IMR-90 (cell line): ENCODE data around the gene CDK5. TPM values are rescaled to one million over a fixed set of nuclear protein-coding genes. Genes with fewer than 3 reads are reported as not detected.

Source experiments
- ATAC-seq: fragments of 200-7000 bp; cut with Tn5 transposase; 2 replicates; pipeline ENCODE4 v1.9.1; 2020; ENCODE audit warnings: low read depth, mild to moderate bottlenecking, moderate library complexity
- BruUV-seq: library from RNA; stranded (reverse); fragments of 400-500 nt; replicated peaks from 2 replicates; lab custom pipeline; 2021; lab: Mats Ljungman, UMichigan
- CTCF ChIA-PET: fragments of 300-600 bp; formaldehyde crosslinking; extraction: SDS; loops from one replicate; lab custom pipeline; 2021; ENCODE audit warnings: antibody characterized with exemption; lab: Yijun Ruan, JAX
- POLR2A ChIA-PET: fragments of 300-600 bp; sonication (Branson Sonifier 250); formaldehyde crosslinking; loops from one replicate; lab custom pipeline; 2022; ENCODE audit warnings: antibody characterized with exemption; ENCODE audit not compliant: unreplicated experiment; lab: Charles Lee
- DNase-seq: peaks from one replicate; pipeline ENCODE4 v3.0.0; 2013
- H2AFZ ChIP-seq: replicated peaks from 2 replicates; pipeline ENCODE3; 2013; ENCODE audit warnings: low read length, mild to moderate bottlenecking; ENCODE audit not compliant: poor library complexity
- H2AK5ac ChIP-seq: 2 replicates; pipeline ENCODE4 v1.6.1; 2013; ENCODE audit warnings: low read depth, low read length, inconsistent platforms
- H2AK9ac ChIP-seq: replicated peaks from 2 replicates; pipeline ENCODE3; 2013; ENCODE audit warnings: mild to moderate bottlenecking, low read depth, low read length, moderate library complexity; ENCODE audit not compliant: poor library complexity
- H2BK120ac ChIP-seq: 2 replicates; pipeline ENCODE4 v1.6.1; 2013; ENCODE audit warnings: low read depth, low read length, inconsistent platforms
- H2BK15ac ChIP-seq: 3 replicates; pipeline ENCODE4 v1.6.1; 2013; ENCODE audit warnings: low read depth, low read length, inconsistent platforms
- H2BK20ac ChIP-seq: 2 replicates; pipeline ENCODE4 v1.6.1; 2013; ENCODE audit warnings: low read depth, mild to moderate bottlenecking, inconsistent platforms, low read length, moderate library complexity
- H2BK5ac ChIP-seq: 2 replicates; pipeline ENCODE4 v1.6.1; 2013; ENCODE audit warnings: mild to moderate bottlenecking, low read depth, low read length, inconsistent platforms; ENCODE audit not compliant: poor library complexity, severe bottlenecking
- H3K14ac ChIP-seq: replicated peaks from 2 replicates; pipeline ENCODE4 v1.6.1; 2013; ENCODE audit warnings: low read depth, low read length, inconsistent platforms
- H3K18ac ChIP-seq: 2 replicates; pipeline ENCODE4 v1.6.1; 2013; ENCODE audit warnings: low read depth, low read length, control low read depth
- H3K23ac ChIP-seq: 2 replicates; pipeline ENCODE4 v1.6.1; 2013; ENCODE audit warnings: low read depth, low read length, inconsistent platforms
- H3K27ac ChIP-seq: 2 replicates; pipeline ENCODE4 v1.5.1; 2013; ENCODE audit warnings: mild to moderate bottlenecking, control low read depth, low read length; ENCODE audit not compliant: insufficient read depth
- H3K27me3 ChIP-seq: 2 replicates; pipeline ENCODE4 v1.6.1; 2013; ENCODE audit warnings: low read length; ENCODE audit not compliant: control insufficient read depth, insufficient read depth
- H3K36me3 ChIP-seq: 2 replicates; pipeline ENCODE4 v1.6.1; 2013; ENCODE audit warnings: low read length, mixed read lengths; ENCODE audit not compliant: control insufficient read depth, insufficient read depth
- H3K4ac ChIP-seq: 2 replicates; pipeline ENCODE4 v1.6.1; 2013; ENCODE audit warnings: low read depth, low read length, inconsistent platforms
- H3K4me1 ChIP-seq: 2 replicates; pipeline ENCODE4 v1.6.1; 2013; ENCODE audit warnings: low read length, mixed read lengths; ENCODE audit not compliant: control insufficient read depth, insufficient read depth
- H3K4me2 ChIP-seq: 2 replicates; pipeline ENCODE4 v1.6.1; 2013; ENCODE audit warnings: low read depth, mild to moderate bottlenecking, control low read depth, low read length, moderate library complexity
- H3K4me3 ChIP-seq: 2 replicates; pipeline ENCODE4 v1.5.1; 2013; ENCODE audit warnings: low read depth, mild to moderate bottlenecking, control low read depth, low read length, moderate library complexity; ENCODE audit not compliant: insufficient read depth
- H3K56ac ChIP-seq: 2 replicates; pipeline ENCODE4 v1.6.1; 2013; ENCODE audit warnings: low read length, inconsistent platforms; ENCODE audit not compliant: insufficient read depth; ENCODE audit errors: extremely low read depth
- H3K79me1 ChIP-seq, 2 experiments: 2 replicates each; pipeline ENCODE4 v1.6.1; 2013; ENCODE audit warnings: low read length in 2 of 2, inconsistent platforms in 1 of 2, low read depth in 1 of 2
- H3K9ac ChIP-seq: 2 replicates; pipeline ENCODE4 v1.6.1; 2013; ENCODE audit warnings: low read depth, low read length, control low read depth
- H3K9me1 ChIP-seq: 2 replicates; pipeline ENCODE4 v1.6.1; 2013; ENCODE audit warnings: low read length, inconsistent platforms; ENCODE audit not compliant: insufficient read depth
- H3K9me3 ChIP-seq: 2 replicates; pipeline ENCODE4 v1.6.1; 2013; ENCODE audit warnings: low read length; ENCODE audit not compliant: control insufficient read depth, insufficient read depth
- H4K20me1 ChIP-seq: 2 replicates; pipeline ENCODE4 v1.6.1; 2013; ENCODE audit warnings: low read length, inconsistent platforms; ENCODE audit not compliant: insufficient read depth
- H4K5ac ChIP-seq: 2 replicates; pipeline ENCODE4 v1.6.1; 2013; ENCODE audit warnings: mild to moderate bottlenecking, low read depth, low read length, control low read depth
- H4K8ac ChIP-seq, 2 experiments: 2 replicates each; pipeline ENCODE4 v1.6.1; 2013; ENCODE audit warnings: low read depth in 2 of 2, low read length in 2 of 2, control low read depth in 1 of 2, inconsistent platforms in 1 of 2
- H4K91ac ChIP-seq: 2 replicates; pipeline ENCODE4 v1.6.1; 2013; ENCODE audit warnings: low read depth, low read length, inconsistent platforms; ENCODE audit not compliant: insufficient read depth
- BHLHE40 ChIP-seq: fragments of 150-350 bp; IDR thresholded peaks from 2 replicates; pipeline ENCODE4 v1.6.1; 2016; ENCODE audit warnings: mild to moderate bottlenecking, low read depth, low read length
- CEBPB ChIP-seq: IDR thresholded peaks from 2 replicates; pipeline ENCODE4 v1.6.1; 2012; ENCODE audit warnings: low read depth, low read length, improper control_type of control experiment
- FOS ChIP-seq: fragments of 150-350 bp; IDR thresholded peaks from 2 replicates; pipeline ENCODE4 v1.6.1; 2016; ENCODE audit warnings: low read depth, low read length
- MAZ ChIP-seq: IDR thresholded peaks from 2 replicates; pipeline ENCODE4 v1.6.1; 2012; ENCODE audit warnings: low read depth, mild to moderate bottlenecking, low read length, improper control_type of control experiment, moderate library complexity, borderline replicate concordance
- RCOR1 ChIP-seq: IDR thresholded peaks from 2 replicates; pipeline ENCODE4 v1.6.1; 2012; ENCODE audit warnings: mild to moderate bottlenecking, low read length, improper control_type of control experiment; ENCODE audit not compliant: insufficient replicate concordance
- SMC3 ChIP-seq: fragments of 150-350 bp; IDR thresholded peaks from 2 replicates; pipeline ENCODE4 v1.6.1; 2016; ENCODE audit warnings: low read depth, mild to moderate bottlenecking, antibody characterized with exemption, low read length, moderate library complexity
- whole genome bisulfite sequencing, 2 experiments: methylation state at CpG; one replicate each; pipeline versions ENCODE4 v1.1.5 to v1.1.7; 2013; ENCODE audit warnings: missing lambda C conversion rate in 2 of 2; ENCODE audit not compliant: insufficient read length in 1 of 2; ENCODE audit errors: extremely low coverage in 2 of 2; 5-methylcytosine and 5-hydroxymethylcytosine counted together
- dilution Hi-C: fragments of 300-500 bp; cut with HindIII; formaldehyde crosslinking; loops from one replicate; pipeline ENCODE4 v1.14.3; 2018; ENCODE audit warnings: low sequenced_read_pairs; ENCODE audit not compliant: unreplicated experiment
- in situ Hi-C: fragments of 300-500 bp; cut with MboI; formaldehyde crosslinking; loops from 3 replicates; pipeline ENCODE4 v1.14.3; 2019; ENCODE audit warnings: low sequenced_read_pairs, inconsistent platforms, mixed read lengths
- intact Hi-C: fragments of 100-400 bp; cut with micrococcal nuclease; formaldehyde crosslinking; loops from 2 replicates; pipeline ENCODE4 v1.10.0; 2022
- polyA plus RNA-seq, 3 experiments: library from polyadenylated mRNA; depleted of rRNA; stranded (reverse); fragments of >200 nt; gene quantifications; 2 replicates each; pipeline ENCODE4 v1.2.3, GENCODE V29; 2012; ENCODE audit warnings: low replicate concordance in 1 of 3
- total RNA-seq: library from RNA; depleted of rRNA; stranded (reverse); fragments of >200 nt; gene quantifications from 2 replicates; pipeline ENCODE4 v1.2.3, GENCODE V29; 2012
- TF ChIP-seq, protein P1 (sequence below): conservative IDR thresholded peaks from 2 replicates; pipeline ENCODE4 v1.5.1; 2012; ENCODE audit warnings: mild to moderate bottlenecking, low read depth, low read length, improper control_type of control experiment
- TF ChIP-seq, protein P2 (sequence below): fragments of 150-350 bp; IDR thresholded peaks from 2 replicates; pipeline ENCODE4 v1.6.1; 2016; ENCODE audit warnings: low read depth, mild to moderate bottlenecking, low read length, moderate library complexity, borderline replicate concordance

Gene CDK5
- total and polyA plus RNA-seq, 2 of the 4 experiments (the other 2 are of a cell fraction): 22.4 to 34.8 TPM

DNA sequence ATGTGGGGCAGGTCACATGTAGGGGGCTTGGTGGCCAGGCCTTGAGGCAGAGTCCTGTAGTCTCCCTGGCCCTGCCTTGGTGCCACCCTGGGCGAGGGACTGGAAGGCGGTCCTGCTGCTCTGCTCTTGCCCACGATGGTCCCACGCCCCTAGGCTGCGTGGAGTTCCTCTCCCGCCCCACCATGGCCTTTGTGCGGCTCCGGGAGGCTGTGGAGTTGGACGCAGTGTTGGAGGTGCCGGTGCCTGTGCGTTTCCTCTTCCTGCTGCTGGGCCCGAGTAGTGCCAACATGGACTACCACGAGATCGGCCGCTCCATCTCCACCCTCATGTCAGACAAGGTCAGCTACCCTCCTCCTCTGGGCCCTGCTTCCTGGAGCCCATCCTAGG lies 12.9 kb upstream of the CDK5 start:
- WGBS, 2 experiments: 100% methylated on average over 4 of the region's 15 CpGs; no CpG with 5 or more reads in 1 of the 2 experiments
- dilution Hi-C loops (no loop called here), in situ Hi-C loops (no loop called here), intact Hi-C loops (no loop called here)
- Histone ChIP-seq H2BK15ac (no peak overlapping the region), H2AK9ac (no peak overlapping the region), H3K4me2 (no peak overlapping the region), H4K20me1 (peaks cover 6% of the 10 kb centered on the region), H3K4ac (no peak overlapping the region), H3K56ac (no peak overlapping the region), H3K36me3 (peaks cover 86% of the 10 kb centered on the region), H4K8ac (no peak overlapping the region), H3K79me1 (peaks cover 7 to 30% of the 10 kb centered on the region in 2 experiments), H4K5ac (no peak overlapping the region), H2BK20ac (no peak overlapping the region), H3K9me1 (0 out of 2 replicates have a peak, but pooled peaks cover 4% of the 10 kb centered on the region), H3K14ac (no peak overlapping the region), H3K27ac (no peak overlapping the region), H2BK5ac (no peak overlapping the region), H3K4me3 (no peak overlapping the region), H2AFZ (no peak overlapping the region), H3K4me1 (peaks cover 6% of the 10 kb centered on the region; the same call in 1 of the 2 replicates), H2AK5ac (no peak overlapping the region), H3K18ac (no peak overlapping the region), H2BK120ac (no peak overlapping the region), H3K23ac (no peak overlapping the region), H3K27me3 (no peaks in the 10 kb centered on the region), H4K91ac (no peak overlapping the region), H3K9me3 (no peaks in the 10 kb centered on the region), H3K9ac (no peak overlapping the region)
- BruUV-seq: no TSS peak
- no peak for ATAC-seq
- DNase-seq: no peak
- ChIA-PET POLR2A (no interaction called here), CTCF (no interaction called here)
- no peak for TF ChIP-seq FOS
- TF ChIP-seq, protein P1, sequence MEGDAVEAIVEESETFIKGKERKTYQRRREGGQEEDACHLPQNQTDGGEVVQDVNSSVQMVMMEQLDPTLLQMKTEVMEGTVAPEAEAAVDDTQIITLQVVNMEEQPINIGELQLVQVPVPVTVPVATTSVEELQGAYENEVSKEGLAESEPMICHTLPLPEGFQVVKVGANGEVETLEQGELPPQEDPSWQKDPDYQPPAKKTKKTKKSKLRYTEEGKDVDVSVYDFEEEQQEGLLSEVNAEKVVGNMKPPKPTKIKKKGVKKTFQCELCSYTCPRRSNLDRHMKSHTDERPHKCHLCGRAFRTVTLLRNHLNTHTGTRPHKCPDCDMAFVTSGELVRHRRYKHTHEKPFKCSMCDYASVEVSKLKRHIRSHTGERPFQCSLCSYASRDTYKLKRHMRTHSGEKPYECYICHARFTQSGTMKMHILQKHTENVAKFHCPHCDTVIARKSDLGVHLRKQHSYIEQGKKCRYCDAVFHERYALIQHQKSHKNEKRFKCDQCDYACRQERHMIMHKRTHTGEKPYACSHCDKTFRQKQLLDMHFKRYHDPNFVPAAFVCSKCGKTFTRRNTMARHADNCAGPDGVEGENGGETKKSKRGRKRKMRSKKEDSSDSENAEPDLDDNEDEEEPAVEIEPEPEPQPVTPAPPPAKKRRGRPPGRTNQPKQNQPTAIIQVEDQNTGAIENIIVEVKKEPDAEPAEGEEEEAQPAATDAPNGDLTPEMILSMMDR: no peak
- TF ChIP-seq BHLHE40: no peak
- TF ChIP-seq SMC3: no peak
- no peak for TF ChIP-seq RCOR1
- TF ChIP-seq MAZ: no peak
- TF ChIP-seq, protein P2, sequence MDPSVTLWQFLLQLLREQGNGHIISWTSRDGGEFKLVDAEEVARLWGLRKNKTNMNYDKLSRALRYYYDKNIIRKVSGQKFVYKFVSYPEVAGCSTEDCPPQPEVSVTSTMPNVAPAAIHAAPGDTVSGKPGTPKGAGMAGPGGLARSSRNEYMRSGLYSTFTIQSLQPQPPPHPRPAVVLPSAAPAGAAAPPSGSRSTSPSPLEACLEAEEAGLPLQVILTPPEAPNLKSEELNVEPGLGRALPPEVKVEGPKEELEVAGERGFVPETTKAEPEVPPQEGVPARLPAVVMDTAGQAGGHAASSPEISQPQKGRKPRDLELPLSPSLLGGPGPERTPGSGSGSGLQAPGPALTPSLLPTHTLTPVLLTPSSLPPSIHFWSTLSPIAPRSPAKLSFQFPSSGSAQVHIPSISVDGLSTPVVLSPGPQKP: no peak
- no peak for TF ChIP-seq CEBPB
